Measurements from ENCODE around the gene GAS7.

GRCh38 chr17:9886141-9886930 lies 312.1 kb downstream of the GAS7 start:
- TF ChIP-seq, protein P1, sequence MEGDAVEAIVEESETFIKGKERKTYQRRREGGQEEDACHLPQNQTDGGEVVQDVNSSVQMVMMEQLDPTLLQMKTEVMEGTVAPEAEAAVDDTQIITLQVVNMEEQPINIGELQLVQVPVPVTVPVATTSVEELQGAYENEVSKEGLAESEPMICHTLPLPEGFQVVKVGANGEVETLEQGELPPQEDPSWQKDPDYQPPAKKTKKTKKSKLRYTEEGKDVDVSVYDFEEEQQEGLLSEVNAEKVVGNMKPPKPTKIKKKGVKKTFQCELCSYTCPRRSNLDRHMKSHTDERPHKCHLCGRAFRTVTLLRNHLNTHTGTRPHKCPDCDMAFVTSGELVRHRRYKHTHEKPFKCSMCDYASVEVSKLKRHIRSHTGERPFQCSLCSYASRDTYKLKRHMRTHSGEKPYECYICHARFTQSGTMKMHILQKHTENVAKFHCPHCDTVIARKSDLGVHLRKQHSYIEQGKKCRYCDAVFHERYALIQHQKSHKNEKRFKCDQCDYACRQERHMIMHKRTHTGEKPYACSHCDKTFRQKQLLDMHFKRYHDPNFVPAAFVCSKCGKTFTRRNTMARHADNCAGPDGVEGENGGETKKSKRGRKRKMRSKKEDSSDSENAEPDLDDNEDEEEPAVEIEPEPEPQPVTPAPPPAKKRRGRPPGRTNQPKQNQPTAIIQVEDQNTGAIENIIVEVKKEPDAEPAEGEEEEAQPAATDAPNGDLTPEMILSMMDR (IDR thresholded peaks at IDR 0.05 in 2 of 3, conservative IDR thresholded peaks at IDR 0.05 in 1 of 3; ENCODE audit: borderline replicate concordance in 1 of 3, insufficient read depth in 1 of 3, low read depth in 2 of 3, low read length in 2 of 3) = no peak
- TF ChIP-seq POLR2AphosphoS5 (IDR thresholded peaks at IDR 0.05; ENCODE audit: low read depth, low read length) (no peak), FOSL1 (IDR thresholded peaks at IDR 0.05; ENCODE audit: low read depth) (no peak), RAD21 (IDR thresholded peaks at IDR 0.05; ENCODE audit: low read depth) (no peak), REST (IDR thresholded peaks at IDR 0.05; ENCODE audit: low read depth) (no peak), SIN3A (IDR thresholded peaks at IDR 0.05; ENCODE audit: low read depth) (no peak), SP1 (IDR thresholded peaks at IDR 0.05; ENCODE audit: low read depth) (no peak), POLR2A (IDR thresholded peaks at IDR 0.05; ENCODE audit: borderline replicate concordance, extremely low read depth, insufficient read depth, insufficient read length) (no peak), EZH2 (IDR thresholded peaks at IDR 0.05) (no peak), ZNF274 (IDR thresholded peaks at IDR 0.05; ENCODE audit: low read depth, low read length) (no peak)
- TF ChIP-seq, protein P2, sequence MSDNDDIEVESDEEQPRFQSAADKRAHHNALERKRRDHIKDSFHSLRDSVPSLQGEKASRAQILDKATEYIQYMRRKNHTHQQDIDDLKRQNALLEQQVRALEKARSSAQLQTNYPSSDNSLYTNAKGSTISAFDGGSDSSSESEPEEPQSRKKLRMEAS (IDR thresholded peaks at IDR 0.05) = no peak

All from HCT116 (cell line).